Lung (tissue), 12 donors: ENCODE measurements around the gene APRT. TPM values are rescaled to one million over a fixed set of nuclear protein-coding genes. Genes with fewer than 3 reads are reported as not detected.

Experiments
- ATAC-seq: fragments of 200-7000 bp; cut with Tn5 transposase; one replicate; pipeline ENCODE4 v1.9.1; 2020; ENCODE audit warnings: moderate number of reproducible peaks; ENCODE audit not compliant: insufficient read depth, low FRiP score
- DNase-seq, 3 donors: peaks; one replicate each; pipeline ENCODE4 v3.0.0-alpha.2; 2013 to 2017
- H3K27ac ChIP-seq, 2 donors: one replicate each; pipeline ENCODE4 v1.5.1; 2013; ENCODE audit warnings: mild to moderate bottlenecking in 2 of 2, moderate library complexity in 2 of 2, control low read depth in 1 of 2, inconsistent platforms in 1 of 2, low read depth in 1 of 2, low read length in 1 of 2
- H3K27me3 ChIP-seq, 3 donors: one replicate each; pipeline ENCODE4 v1.5.1; 2013; ENCODE audit warnings: low read length in 2 of 3; ENCODE audit not compliant: control insufficient read depth in 3 of 3, insufficient read depth in 3 of 3
- H3K36me3 ChIP-seq, 4 donors: one replicate each; pipeline ENCODE4 v1.5.1; 2013; ENCODE audit warnings: low read length in 4 of 4, mild to moderate bottlenecking in 1 of 4, moderate library complexity in 1 of 4; ENCODE audit not compliant: control insufficient read depth in 4 of 4, insufficient read depth in 4 of 4
- H3K4me1 ChIP-seq, 5 donors: one replicate each; pipeline ENCODE4 v1.5.1; 2013; ENCODE audit warnings: low read length in 5 of 5, mild to moderate bottlenecking in 2 of 5, moderate library complexity in 1 of 5; ENCODE audit not compliant: control insufficient read depth in 5 of 5, insufficient read depth in 5 of 5
- H3K4me3 ChIP-seq: one replicate; pipeline ENCODE4 v1.5.1; 2013; ENCODE audit warnings: mild to moderate bottlenecking, control low read depth, moderate library complexity
- H3K9ac ChIP-seq, 2 donors: one replicate each; pipeline ENCODE4 v1.5.1; 2013; ENCODE audit warnings: low read length in 2 of 2, control low read depth in 1 of 2; ENCODE audit not compliant: insufficient read depth in 1 of 2
- H3K9me3 ChIP-seq, 4 donors: one replicate each; pipeline ENCODE4 v1.5.1; 2013; ENCODE audit warnings: low read length in 3 of 4, mild to moderate bottlenecking in 1 of 4, moderate library complexity in 1 of 4; ENCODE audit not compliant: control insufficient read depth in 4 of 4, insufficient read depth in 3 of 4
- WGBS, 2 donors: extraction: QIAGEN DNeasy Blood & Tissue Kit; methylation state at CpG; one replicate each; pipeline ENCODE4 v1.1.7; 2013; 5-methylcytosine and 5-hydroxymethylcytosine counted together
- polyA plus RNA-seq, 2 donors: library from polyadenylated mRNA; stranded (reverse); fragments of 200-250 nt; gene quantifications; one replicate each; pipeline ENCODE4 v1.2.1, GENCODE V29; 2013
- total RNA-seq, 2 donors: library from RNA; depleted of rRNA in 1 of 2; stranded (reverse); fragments of >200 nt in 1 of 2; gene quantifications; one replicate each; pipeline ENCODE4 v1.2.1, GENCODE V29; 2014 to 2021
- TF ChIP-seq, protein P1 (sequence below): IDR thresholded peaks from 2 replicates; pipeline ENCODE4 v1.5.1; 2012; ENCODE audit warnings: mild to moderate bottlenecking; ENCODE audit errors: control extremely low read depth, extremely low read depth
- donor health status: control.
- donor health status: control.
- donor health status: Bipolar disorder and iron deficiency.
- donor health status: healthy.
- donor health status: DM: yes; HTN: yes; CAD: no.

Gene APRT
- total and polyA plus RNA-seq, 4 donors, result 44.2 to 260 (median 176) TPM

DNA sequence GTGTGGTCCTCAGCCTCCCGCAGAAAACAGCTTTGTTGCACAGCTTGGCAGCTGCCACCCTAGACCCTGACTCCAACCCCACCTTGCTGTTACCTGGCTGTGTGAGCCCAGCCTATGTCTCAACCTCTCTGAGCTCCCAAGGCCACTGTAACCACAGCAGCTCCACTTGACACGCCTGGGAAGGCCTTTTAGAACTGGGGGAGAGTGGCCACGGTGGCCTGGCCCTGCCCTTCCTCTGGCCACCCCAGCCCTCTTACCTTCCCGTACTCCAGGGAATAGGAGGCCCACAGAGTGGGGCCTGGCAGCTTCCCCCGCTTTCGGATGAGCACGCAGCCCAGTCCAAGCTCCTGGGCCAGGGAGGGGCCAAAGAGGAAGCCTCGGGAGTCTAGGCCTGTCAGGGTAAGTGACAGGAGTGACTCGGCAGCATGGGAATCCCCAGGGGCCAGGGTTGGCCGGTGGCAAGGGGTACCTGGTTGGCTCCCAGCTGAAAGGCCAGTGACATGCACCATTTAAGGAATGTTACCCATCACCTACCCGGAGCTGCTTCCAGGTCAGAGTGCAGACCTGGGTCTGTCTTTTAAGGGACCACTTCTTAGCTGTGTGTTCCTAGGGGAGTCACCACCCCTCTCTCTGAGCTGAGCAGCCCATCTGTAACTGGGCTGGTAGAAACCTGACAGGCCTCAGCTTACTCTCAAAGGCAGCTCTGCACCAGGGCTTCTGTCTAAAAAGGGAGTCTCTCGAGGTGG, 1.4 kb downstream of the APRT start:
- peaks cover 0 to 25% (median 10%) of the 10 kb centered on the region in 5 donors for H3K4me1 ChIP-seq
- DNase-seq, result no peak
- H3K27ac ChIP-seq, result peak overlapping the region in 1 of 2 donors; percentile 85
- peaks cover 0 to 16% (median 9%) of the 10 kb centered on the region in 4 donors for H3K36me3 ChIP-seq
- H3K9ac ChIP-seq, result peak overlapping the region in 1 of 2 donors; percentile 34
- H3K4me3 ChIP-seq, result no peak overlapping the region
- TF ChIP-seq, protein P1, sequence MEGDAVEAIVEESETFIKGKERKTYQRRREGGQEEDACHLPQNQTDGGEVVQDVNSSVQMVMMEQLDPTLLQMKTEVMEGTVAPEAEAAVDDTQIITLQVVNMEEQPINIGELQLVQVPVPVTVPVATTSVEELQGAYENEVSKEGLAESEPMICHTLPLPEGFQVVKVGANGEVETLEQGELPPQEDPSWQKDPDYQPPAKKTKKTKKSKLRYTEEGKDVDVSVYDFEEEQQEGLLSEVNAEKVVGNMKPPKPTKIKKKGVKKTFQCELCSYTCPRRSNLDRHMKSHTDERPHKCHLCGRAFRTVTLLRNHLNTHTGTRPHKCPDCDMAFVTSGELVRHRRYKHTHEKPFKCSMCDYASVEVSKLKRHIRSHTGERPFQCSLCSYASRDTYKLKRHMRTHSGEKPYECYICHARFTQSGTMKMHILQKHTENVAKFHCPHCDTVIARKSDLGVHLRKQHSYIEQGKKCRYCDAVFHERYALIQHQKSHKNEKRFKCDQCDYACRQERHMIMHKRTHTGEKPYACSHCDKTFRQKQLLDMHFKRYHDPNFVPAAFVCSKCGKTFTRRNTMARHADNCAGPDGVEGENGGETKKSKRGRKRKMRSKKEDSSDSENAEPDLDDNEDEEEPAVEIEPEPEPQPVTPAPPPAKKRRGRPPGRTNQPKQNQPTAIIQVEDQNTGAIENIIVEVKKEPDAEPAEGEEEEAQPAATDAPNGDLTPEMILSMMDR, result no peak
- H3K9me3 ChIP-seq, result no peaks in the 10 kb centered on the region
- H3K27me3 ChIP-seq, result no peaks in the 10 kb centered on the region
- 30 to 35% methylated on average over 12 of the region's 12 CpGs for WGBS, 2 donors
- ATAC-seq, result no peak

DNA sequence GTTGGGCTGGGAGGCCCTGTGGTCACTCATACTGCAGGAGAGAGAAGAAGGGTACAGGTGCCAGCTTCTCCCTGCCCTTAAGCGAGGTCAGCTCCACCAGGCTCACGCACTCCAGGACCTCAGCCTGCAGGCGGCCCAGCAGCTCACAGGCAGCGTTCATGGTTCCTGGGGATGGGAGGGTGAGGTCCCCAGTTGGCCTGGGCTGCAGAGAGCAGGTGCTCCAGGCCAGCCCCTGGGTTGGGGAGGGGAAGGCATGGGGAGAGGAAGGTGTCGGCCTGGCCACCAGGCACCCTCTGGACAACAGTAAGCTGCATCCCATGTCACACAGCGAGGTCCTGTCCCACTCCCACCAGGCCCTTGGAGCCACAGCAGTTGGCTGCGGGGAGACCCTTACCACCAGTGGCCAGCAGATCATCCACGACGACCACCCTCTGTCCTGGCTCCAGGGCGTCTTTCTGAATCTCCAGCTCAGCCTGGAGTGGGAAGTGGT, 2.0 kb downstream of the APRT start:
- no peaks in the 10 kb centered on the region for H3K27me3 ChIP-seq
- H3K9me3 ChIP-seq, result no peaks in the 10 kb centered on the region
- WGBS, 2 donors, result 84 to 85% methylated on average over 9 to 10 of the region's 10 CpGs
- ATAC-seq (no peak), DNase-seq (no peak)
- peaks cover 0 to 16% (median 9%) of the 10 kb centered on the region in 4 donors for H3K36me3 ChIP-seq
- TF ChIP-seq, protein P1, result no peak
- H3K27ac ChIP-seq, result no peak overlapping the region
- peaks cover 0 to 31% (median 11%) of the 10 kb centered on the region in 5 donors for H3K4me1 ChIP-seq
- H3K9ac ChIP-seq, result no peak overlapping the region
- H3K4me3 ChIP-seq, result no peak overlapping the region

DNA sequence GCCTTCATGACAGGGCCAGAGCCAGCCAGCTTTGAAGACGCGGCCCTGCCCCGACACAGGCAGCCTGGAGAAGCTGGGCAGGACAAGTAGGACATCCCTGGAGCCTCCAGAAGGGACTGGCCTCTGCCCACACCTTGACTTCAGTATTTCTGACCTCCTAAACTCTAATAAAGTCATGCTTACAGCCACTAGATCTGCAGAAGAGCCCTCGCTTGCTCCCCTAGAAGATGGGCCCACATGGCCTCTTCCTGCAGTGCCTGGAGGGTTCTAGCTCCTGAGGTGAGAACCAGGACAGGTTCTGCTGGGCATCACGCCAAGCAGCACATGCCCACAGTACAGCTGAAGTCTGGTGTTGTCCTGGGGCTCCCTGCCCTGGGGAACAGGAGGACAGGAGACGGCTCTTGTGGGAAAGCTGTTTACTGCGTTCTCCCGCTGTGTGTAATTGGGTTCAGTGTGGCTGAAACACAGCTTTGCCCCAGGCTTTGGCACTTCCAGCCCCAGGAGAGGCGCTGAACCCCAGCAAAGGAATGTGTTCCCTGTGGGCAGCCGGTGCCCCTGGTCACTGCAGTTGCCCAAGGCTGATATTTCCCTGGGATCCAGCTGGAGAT, 2.6 kb downstream of the APRT start:
- H3K9me3 ChIP-seq, result no peaks in the 10 kb centered on the region
- peaks cover 0 to 36% (median 11%) of the 10 kb centered on the region in 5 donors for H3K4me1 ChIP-seq
- no peaks in the 10 kb centered on the region for H3K27me3 ChIP-seq
- peaks cover 0 to 16% (median 9%) of the 10 kb centered on the region in 4 donors for H3K36me3 ChIP-seq
- no peak overlapping the region for H3K4me3 ChIP-seq
- TF ChIP-seq, protein P1, result no peak
- DNase-seq, result no peak
- no peak overlapping the region for H3K9ac ChIP-seq
- H3K27ac ChIP-seq, result no peak overlapping the region
- WGBS, 2 donors, result 90 to 92% methylated on average over 10 of the region's 10 CpGs
- ATAC-seq, result no peak
